NCI-H460 (cell line): ENCODE measurements around the gene HTR6. TPM values are rescaled to one million over a fixed set of nuclear protein-coding genes. Genes with fewer than 3 reads are reported as not detected.
"Not testable (repeated sequence)": the region's sequence is repeated elsewhere in the genome, so short reads cannot be mapped to it uniquely, and the experiment has no call there.

Experiments used
- DNase-seq: peaks from one replicate; pipeline ENCODE4 v3.0.0-alpha.2; 2016; ENCODE audit warnings: low read depth; ENCODE audit errors: extremely low read depth
- total RNA-seq: library from RNA; depleted of rRNA; stranded (reverse); fragments of >200 nt; shearing (Covaris generic); gene quantifications from 2 replicates; pipeline ENCODE4 v1.2.3, GENCODE V29; 2014

Gene HTR6
- total RNA-seq, 1 experiment from 2014 or later = not detected

DNA sequence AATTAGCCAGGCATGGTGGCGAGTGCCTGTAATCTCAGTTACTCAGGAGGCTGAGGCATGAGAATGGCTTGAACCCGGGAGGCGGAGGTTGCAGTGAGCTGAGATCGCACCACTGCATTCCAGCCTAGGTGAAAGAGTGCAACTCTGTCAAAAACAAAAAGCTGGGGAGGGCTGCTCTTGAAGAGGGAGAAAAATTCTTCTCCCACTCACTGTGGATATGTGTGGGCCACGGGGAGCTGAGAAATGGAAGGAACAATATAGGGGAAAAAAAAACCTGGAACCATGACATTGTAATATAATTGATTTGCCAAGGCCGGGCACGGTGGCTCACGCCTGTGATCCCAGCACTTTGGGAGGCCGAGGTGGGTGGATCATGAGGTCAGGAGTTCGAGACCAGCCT lies 27.9 kb upstream of the HTR6 start:
- DNase-seq = not testable (repeated sequence)

DNA sequence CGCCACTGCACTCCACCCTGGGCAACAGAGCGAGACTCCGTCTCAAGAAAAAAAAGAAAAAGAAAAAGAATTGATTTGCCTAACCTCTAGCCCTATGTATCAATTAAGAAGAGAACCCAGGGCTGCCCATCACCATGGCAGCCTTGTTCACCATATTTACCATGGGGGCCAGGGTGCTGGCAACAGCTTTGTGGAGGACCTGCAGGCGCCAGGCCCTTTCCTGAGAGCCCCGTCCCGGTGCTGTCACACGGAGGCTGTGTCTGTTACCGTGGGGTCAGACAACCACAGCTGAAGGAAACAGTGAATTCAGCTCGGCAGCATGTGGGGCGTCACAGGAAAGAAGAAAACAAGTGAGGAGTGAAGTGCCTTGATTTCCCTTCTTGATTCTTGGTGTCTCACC lies 27.1 kb upstream of the HTR6 start:
- DNase-seq = no peak

DNA sequence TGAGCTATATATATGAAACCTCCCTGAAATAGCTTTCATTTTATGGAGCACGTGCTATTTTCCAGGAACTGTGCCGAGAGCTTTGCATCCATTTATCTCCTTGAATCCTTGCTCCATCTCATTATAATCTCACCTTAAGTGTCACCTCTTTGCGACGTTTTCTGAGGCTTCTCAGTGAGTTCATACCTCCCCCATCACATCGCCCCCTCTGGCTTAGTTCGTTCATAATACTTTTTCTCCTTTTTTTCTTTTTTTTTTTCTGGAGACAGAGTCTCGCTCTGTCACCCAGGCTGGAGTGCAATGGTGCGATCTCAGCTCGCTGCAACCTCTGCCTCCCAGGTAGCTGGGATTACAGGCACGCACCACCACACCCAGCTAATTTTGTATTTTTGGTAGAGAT lies 25.4 kb upstream of the HTR6 start:
- not testable (repeated sequence) for DNase-seq

DNA sequence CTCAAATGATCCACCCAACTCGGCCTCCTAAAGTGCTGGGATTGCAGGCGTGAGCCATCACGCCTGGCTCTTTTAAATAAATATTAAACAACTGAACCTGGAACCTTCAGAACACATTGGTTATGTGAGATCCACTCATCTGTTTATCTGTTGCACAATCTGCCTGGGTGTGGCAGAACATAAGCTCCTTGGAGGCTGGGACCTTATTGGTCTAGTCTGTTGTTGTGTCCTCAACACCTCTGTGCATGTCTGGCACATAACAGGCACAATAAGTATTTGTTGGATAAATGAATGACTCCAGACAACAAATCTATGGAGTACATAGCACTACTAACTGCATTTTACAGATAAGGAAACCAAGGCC lies 24.7 kb upstream of the HTR6 start:
- DNase-seq = peak; percentile 35

DNA sequence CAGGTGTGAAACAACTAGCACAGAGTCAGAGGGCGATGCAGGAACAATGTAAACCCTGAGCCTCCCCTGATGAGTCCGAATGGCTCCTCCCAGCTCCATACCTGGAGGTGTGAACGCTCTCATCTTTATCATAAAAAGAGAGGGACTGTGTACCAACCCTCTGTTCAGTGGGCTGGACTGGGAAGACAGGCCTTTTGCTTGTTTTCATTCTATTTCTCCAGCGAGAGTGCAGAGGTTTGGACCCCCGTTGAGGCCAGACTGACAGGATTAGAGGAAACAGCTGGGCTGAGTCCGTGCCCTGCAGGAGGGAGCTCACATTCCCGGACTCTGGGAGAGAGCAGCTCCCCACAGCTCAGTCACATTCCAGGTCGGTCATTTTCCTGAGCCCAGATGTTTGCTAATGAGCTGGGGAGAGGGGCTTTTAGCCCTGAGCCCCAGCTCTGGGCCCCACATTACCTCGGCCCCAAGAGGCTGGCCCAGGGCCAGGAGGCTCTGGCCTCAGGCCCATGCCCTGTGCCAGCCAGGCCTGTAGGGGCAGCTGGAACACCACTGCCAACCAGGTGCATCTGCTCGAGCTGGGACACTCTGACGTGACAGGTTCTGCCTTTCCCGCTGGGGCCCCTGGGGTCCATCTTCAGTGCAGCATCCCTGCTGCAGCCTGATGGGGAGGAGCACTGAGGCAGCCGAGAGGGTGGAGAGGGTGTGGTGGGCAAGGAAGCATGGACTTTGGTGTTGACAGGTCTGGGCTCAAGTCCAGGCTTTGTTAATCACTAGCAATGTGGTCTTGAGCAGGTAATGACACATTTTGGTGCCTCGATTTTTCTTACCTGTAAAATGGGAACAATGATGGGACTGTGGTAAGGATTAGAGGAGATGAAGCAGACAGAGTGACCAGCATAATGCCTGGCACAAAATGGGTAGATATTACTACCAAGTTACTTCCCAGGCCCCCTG lies 24.0 kb upstream of the HTR6 start:
- no peak for DNase-seq

DNA sequence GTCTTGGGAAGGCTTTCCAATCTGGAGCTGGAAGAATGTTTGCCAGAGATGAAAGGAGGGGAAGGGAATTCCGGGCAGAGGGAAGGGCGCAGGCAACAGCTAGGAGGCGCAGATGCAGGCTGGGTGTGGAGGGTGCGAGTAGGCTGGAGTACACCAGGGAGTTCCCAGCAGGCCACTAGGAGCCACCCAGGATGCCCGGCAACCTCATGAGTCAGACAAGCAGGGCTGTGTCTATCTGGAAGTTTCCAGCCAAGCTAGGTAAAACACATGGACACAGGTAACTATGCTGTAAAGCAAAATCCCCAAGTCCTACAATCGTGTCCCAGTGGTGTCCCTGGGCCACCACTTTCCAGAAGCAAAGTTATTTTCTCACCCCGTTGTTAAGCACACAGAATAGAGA lies 21.6 kb upstream of the HTR6 start:
- peak; percentile 63 for DNase-seq

DNA sequence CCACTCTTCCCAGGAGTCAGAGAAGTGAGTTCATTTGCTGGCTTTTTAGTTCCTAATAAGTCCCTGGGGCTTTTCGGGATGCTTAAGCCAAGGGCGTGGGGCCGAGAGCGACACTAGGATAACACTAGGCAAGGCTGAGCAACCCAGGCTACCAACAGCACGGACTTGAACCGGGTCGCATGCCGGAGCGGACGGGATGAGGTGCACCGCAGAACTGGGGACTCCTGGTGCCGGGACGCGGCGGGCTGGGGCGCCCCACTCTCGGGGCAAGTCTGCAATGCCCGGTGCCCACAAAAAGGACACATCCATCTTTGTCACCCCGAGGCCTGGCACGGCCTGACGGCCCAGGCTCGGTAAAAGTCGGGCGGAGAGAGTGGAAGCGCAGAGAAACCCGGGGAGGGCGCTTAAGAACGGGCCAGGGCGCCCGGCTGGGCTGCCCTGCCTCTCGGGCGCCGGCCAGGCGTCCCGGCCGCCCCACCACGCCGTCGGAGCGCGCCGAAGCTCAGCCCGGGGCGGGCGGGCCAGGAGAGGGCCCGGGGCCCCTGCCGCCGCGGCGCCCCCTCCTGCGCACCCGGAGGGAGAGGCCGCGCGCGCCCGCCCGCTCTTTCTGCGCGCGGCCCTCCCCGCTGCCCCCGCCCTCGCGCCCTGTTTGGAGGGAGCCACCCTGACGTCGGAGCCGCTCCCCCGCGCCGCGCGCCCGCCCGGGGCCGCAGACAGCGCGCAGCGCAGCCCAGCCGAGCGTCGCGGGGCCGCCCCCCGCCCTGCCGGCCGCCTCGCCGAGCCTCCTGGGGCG lies 20.9 kb upstream of the HTR6 start, which contains the start of gene NBL1:
Gene NBL1 (plus strand): TSS at position 710 of the 793 bp plus-strand sequence. CDS start 10,720 bp downstream, outside the sequence.
- peak; percentile 32 for DNase-seq

DNA sequence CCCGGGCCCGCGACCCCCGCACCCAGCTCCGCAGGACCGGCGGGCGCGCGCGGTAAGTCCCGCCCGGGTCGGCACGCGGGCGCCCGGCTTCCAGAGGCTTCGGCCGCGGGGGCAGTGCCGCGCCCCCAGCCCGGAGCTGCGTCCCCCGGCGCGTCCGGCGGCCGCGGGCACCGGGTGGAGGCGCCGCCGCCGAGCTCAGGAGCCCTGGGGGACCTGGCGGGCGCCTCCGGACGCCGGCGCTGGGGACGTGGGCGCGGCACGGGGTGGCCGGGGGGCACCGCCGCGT lies 20.3 kb upstream of the HTR6 start:
- no peak for DNase-seq

DNA sequence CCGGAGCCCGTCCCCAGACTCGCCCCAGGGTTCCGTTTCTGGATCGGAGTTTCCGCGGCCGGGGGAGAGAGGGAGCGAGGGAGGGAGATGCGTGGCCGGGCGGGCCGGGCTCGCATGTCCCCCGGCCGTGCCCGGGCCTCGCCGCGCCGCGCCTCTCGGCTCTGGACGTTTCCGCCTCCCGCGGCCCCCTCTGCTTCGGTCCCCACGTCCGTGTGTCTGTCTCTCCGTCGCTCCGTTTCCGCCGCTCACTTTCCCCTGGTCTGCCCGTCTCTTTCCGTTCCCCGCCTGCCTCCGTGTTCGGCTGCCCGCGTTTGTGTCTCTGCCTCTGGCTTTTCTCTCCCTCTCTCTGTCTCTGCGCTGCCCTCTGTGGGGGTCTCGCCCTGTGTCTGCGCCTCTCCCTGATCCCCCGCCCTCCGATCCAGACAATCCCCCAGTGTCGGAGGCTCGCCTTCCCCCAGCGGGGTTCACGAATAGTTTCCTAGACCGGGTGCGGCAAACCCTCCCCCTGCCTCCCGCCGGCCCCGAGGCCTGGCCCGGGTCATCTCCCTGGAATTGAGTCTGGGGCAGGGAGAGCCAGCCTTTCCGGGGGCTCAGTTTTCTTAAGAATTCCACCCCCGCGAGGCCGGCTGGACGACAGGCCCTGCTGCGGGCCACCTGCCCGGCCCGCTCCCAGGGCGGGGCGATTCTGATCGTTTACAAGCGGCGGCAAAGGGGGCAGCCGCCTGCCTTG lies 19.8 kb upstream of the HTR6 start:
- no peak for DNase-seq

DNA sequence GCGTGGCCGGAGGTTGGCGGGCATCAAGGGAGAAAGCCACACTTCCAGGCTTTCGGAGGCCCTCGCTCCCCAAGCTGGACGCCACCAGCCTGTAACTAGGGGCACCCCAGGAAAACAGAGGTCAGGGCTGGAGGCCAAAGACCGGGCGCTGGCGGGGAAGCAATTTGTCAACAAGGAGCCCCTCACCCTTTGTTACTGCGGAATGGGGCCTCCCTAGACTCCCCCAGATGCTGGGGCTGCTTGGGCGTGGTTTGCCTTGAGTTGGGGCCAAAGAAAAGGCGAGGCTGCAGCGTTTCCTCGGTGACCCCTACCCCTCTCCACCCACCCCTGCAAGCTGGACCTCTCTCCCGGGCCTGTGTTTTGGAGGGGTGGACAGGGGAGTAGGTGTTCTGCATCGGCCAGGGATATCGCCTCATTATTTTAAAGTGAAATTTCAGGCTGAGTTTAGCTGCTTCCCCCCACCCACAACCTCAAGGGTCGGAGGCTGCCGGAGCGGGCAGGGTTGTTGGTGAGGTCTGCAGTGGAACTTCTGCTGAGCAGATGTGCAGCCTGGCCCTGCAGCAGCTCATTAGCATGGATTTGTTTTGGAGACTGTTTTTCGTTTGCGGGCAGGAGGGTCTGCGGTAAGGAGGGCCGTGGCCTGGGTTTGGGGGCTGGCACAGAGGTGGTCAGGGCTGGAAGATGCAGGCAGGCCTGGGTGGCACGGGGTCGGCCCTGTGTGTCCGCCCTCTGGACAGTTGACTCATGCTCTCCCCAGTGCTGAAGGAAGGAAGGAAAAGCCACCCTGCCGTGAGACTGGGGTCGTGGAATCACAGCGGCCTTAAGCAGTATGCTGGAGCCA lies 19.0 kb upstream of the HTR6 start:
- DNase-seq = no peak

DNA sequence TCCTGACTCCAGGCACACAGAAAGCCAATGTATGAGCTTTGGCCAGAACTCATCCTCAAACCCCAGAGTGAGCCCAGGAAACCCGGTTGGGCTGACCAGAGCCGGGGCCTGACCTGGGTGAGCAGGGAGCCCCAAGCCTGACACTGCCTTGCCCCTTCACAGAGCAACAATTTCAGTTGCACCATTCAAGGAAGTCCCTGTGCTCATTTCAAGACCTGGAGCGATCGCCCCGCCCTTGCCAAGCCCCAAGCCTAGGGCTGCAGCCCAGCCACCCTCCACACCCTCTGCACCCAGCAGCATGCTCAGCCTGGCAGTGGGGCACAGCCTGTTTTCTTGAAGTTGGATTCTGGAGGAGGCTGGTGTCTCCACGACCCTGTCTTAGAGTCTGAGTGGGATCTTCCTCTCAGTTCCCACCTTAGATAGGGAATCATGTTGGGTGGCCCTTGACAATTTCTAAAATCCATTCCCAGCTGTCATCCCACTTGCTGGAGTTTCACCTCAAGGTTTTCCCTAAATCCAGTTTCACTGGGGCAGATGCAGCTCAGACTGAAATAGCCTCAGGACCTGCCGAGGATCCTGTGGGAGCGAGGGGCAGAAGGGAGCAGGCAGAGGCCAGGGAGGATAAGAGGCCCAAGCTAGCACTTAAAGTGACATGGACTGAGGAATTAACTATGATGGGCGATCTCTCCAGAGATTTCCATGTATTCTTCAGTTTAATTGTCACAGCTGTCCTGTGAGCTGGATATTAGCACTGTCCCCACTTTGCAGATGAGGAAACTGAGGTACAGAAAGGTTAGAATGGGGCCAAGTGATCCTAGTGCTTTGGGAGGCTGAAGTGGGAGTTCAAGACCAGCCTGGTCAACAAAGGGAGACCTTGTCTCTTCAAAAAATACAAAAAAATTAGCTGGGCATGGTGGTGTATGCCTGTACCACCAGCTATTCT lies 18.0 kb upstream of the HTR6 start:
- no peak for DNase-seq

DNA sequence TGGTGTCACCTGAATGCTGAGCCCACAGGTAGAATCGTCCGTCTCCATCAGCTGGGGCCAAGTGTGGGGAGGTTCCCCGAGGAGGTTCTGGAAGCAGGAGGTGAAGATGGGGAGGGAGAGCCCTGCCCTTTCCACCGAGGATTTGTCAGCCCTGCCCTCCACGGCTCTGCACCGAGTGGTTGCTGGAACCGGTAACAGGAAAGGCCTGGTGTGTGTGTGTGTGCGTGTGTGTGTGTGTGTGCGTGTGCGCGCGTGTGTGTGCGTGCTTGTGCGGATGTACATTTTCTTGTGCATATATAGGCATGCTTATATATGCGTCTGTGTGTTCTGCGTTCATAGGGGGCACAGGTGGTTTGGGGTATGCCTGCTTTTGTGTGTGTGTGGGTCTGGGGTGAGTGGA lies 17.0 kb upstream of the HTR6 start:
- no peak for DNase-seq

DNA sequence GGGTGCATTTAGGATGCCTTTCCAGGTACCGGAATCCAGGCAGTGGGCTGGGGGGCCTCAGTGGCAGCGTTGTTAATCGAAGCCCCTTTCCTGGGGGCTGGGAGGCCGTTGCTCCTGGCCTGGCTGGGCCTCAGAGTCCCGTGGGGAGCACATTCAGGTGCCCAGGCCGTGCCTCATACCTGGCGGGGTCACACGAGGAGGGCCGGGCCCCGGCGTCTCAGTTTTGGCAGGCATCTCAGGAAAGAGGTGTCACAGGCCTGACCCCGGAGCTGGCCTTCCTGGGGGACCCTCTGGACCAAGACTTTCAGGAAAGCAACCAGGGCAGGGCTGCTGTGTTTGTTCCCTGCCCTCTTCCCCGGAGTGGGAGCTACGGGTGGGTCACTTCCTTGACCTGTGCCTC lies 16.4 kb upstream of the HTR6 start:
- no peak for DNase-seq

DNA sequence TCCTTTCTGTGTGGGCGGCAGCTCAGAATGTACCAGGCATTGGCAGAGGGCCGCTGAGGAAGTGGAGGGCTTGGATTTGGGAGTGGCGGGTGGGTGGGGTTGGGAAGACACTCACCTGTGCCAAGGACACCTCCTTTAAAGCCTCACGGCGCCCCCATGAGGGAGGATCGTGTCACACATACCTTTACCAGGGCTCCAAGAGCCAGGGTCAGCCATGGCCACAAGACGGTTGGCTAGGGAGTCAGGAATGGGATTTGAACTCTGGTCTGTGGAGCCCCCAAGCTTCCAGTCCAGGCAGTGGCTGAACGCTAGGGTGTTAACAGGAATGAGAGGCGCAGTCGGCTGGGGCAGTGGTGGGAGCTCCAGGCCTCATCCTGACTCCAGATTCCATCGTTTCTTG lies 16.0 kb upstream of the HTR6 start:
- DNase-seq = no peak

DNA sequence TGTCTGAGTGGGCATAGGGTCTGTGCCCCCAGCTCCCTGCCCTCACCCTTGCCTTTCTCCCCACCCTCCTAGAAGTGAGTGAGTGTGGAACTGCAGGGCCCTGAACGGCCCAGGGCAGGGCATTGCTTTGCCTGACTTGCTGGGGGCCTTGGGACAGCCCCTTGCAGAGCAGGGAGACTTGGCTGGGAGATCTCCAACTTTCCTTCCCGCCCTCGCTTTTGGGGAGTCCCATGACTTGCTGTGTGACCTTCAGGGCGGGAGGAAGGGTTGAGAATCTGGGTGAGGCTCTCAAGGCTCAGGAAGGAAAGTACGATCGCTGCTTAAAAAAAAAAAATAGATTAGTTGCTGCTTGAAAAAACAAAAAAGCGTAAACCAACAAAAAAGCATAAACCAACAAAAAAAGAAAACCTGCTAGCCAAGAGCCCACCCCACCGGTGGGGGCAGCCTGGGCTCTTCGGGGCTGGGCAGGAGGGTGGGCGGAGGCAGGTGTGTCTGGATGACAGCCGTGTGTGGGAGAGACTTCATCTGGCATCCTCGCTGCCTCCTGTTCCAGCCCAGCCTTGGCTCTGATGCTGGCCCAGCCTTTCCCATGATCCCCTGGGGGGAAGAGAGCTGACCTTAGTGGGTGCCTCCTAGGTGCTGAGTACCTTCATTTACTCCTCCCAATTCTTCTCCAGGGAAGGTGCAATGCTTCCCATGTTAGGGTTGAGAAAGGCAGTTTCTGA lies 14.1 kb upstream of the HTR6 start:
- no peak for DNase-seq

DNA sequence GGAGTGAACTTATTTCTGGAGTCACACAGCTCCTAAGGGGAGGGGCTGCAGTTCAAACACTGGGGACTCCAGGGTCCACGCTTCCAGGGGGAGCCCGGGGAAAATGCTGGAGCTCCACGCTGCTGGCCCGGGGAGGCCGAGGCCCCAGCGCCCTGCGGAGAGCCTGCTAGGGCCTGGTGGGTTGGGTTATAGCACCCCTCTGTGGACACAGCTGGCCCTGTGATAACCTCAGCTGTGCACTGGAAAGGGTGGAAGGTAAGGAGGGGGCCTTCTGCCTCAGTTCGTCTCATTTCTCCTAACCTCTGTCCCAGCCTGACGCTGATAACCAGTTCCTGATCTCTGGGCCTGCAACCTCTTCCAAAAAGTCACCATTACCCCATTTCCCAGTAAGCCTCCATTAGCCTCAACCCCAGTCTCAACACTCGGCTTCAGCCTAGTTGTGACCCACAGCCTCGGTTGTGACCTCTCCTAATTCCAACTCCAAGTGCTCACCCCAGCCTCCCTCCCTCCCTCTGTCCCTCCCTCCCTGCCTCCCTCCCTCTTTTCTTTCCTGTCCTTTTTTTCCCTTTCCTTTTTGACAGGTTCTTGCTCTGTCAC lies 13.4 kb upstream of the HTR6 start:
- DNase-seq = peak; percentile 41

DNA sequence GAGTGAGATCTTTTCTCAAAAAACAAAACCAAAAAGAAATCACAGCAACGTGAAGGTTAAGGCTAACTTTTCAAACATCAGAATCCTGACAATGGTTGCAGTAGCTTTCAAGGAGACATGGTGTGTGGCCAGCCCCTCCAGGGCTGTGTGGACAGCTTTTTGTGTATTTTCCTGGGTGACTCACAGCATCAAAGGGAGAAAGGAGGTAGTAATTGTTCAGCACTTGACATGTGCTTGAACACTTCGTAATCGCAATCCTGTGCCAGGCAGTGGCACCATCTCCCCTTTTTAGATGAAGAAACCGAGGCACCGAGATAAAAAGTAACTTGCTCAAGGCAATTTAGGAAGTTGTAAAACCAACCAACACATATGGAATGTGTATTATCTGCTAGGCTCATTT lies 10.3 kb upstream of the HTR6 start:
- no peak for DNase-seq
